Stimulated activated naive CD8-positive, alpha-beta T cell treated with anti-CD3 and anti-CD28 coated beads, Interleukin-15, amount 100 ng/mL, for 72 hours (primary cell): ENCODE measurements around the gene FKRP.

Experiments used
- ATAC-seq: fragments of 150-1000 bp; cut with Tn5 transposase; 2 replicates; pipeline ENCODE4 v1.10.0; 2021; ENCODE audit warnings: mild to moderate bottlenecking, moderate library complexity
- DNase-seq, 2 donors: peaks; one replicate each; pipeline ENCODE4 v3.0.0; 2021 to 2022
- H3K27ac Mint-ChIP-seq, 2 donors: one replicate each; pipeline ENCODE4 v1.8.0; 2022; ENCODE audit warnings: mild to moderate bottlenecking in 2 of 2, mixed read lengths in 2 of 2, moderate library complexity in 2 of 2
- H3K27me3 Mint-ChIP-seq: one replicate; pipeline ENCODE4 v1.8.0; 2022; ENCODE audit warnings: mixed read lengths
- H3K4me1 Mint-ChIP-seq: one replicate; pipeline ENCODE4 v1.8.0; 2022; ENCODE audit warnings: mild to moderate bottlenecking, mixed read lengths
- H3K4me3 Mint-ChIP-seq, 2 donors: one replicate each; pipeline ENCODE4 v1.8.0; 2022; ENCODE audit warnings: mild to moderate bottlenecking in 2 of 2, mixed read lengths in 2 of 2, moderate library complexity in 1 of 2
- H3K9me3 Mint-ChIP-seq, 2 donors: one replicate each; pipeline ENCODE4 v1.8.0; 2022; ENCODE audit warnings: mixed read lengths in 2 of 2

FKRP gene

GRCh38 chr19:46717034-46717715 is 28.7 kb upstream of the FKRP start, which contains the start of gene PRKD2:
Gene PRKD2 (minus strand): TSS chr19:46717114. CDS start chr19:46716370, 744 bp downstream.
- peaks cover 78% of the 10 kb centered on the region for H3K4me1 Mint-ChIP-seq
- DNase-seq = peak; percentile 85 to 87

GRCh38 chr19:46717716-46718143 is 28.1 kb upstream of the FKRP start:
- ATAC-seq = peak; percentile 56
- no peaks in the 10 kb centered on the region for H3K9me3 Mint-ChIP-seq
- no peaks in the 10 kb centered on the region for H3K27me3 Mint-ChIP-seq
- DNase-seq = no peak
- peak overlapping the region; percentile 95 to 98 for H3K4me3 Mint-ChIP-seq
- peak overlapping the region; percentile 69 to 84 for H3K27ac Mint-ChIP-seq
- peaks cover 79% of the 10 kb centered on the region for H3K4me1 Mint-ChIP-seq

More at GRCh38 chr19:46717034-46717715, 28.7 kb upstream of the FKRP start, which contains the start of gene PRKD2:
- peak; percentile 69 for ATAC-seq
- H3K27ac Mint-ChIP-seq = peak within 1 kb of the TSS; percentile 97 to 98
- peak within 1 kb of the TSS; percentile 95 to 98 for H3K4me3 Mint-ChIP-seq
- H3K27me3 Mint-ChIP-seq = no peaks in the 10 kb centered on the region
- H3K9me3 Mint-ChIP-seq = no peaks in the 10 kb centered on the region

GRCh38 chr19:46718157-46718933 is 27.5 kb upstream of the FKRP start:
- Mint-ChIP-seq H3K9me3 (no peaks in the 10 kb centered on the region), H3K27me3 (no peaks in the 10 kb centered on the region), H3K4me3 (peak overlapping the region; percentile 95 to 98), H3K27ac (peak overlapping the region; percentile 69 to 84), H3K4me1 (peaks cover 83% of the 10 kb centered on the region)
- ATAC-seq (peak; percentile 47), DNase-seq (peak; percentile 53 to 67)

- Mint-ChIP-seq H3K27ac (no peak overlapping the region), H3K27me3 (no peaks in the 10 kb centered on the region), H3K9me3 (no peaks in the 10 kb centered on the region), H3K4me3 (peak overlapping the region; percentile 95 to 98), H3K4me1 (peaks cover 81% of the 10 kb centered on the region)
- no peak for DNase-seq
- no peak for ATAC-seq
These were observed 26.8 kb upstream of the FKRP start for GRCh38 chr19:46718934-46719622.

- Mint-ChIP-seq H3K9me3 (no peaks in the 10 kb centered on the region), H3K4me3 (no peak overlapping the region), H3K27me3 (no peaks in the 10 kb centered on the region), H3K4me1 (peaks cover 82% of the 10 kb centered on the region), H3K27ac (peak overlapping the region in 1 of 2 donors; percentile 51)
- ATAC-seq (no peak), DNase-seq (no peak)
These were observed 26.0 kb upstream of the FKRP start for GRCh38 chr19:46719629-46720502.

- Mint-ChIP-seq H3K27ac (no peak overlapping the region), H3K4me3 (no peak overlapping the region), H3K27me3 (no peaks in the 10 kb centered on the region), H3K4me1 (peaks cover 75% of the 10 kb centered on the region), H3K9me3 (no peaks in the 10 kb centered on the region)
- ATAC-seq = no peak
- DNase-seq = no peak
These were observed 25.2 kb upstream of the FKRP start for GRCh38 chr19:46720503-46721239.

GRCh38 chr19:46721269-46722003 is 24.4 kb upstream of the FKRP start:
- no peaks in the 10 kb centered on the region for H3K27me3 Mint-ChIP-seq
- peaks cover 73% of the 10 kb centered on the region for H3K4me1 Mint-ChIP-seq
- ATAC-seq (no peak), DNase-seq (no peak)
- no peak overlapping the region for H3K27ac Mint-ChIP-seq
- no peaks in the 10 kb centered on the region for H3K9me3 Mint-ChIP-seq
- no peak overlapping the region for H3K4me3 Mint-ChIP-seq

GRCh38 chr19:46722004-46722380 is 23.9 kb upstream of the FKRP start:
- Mint-ChIP-seq H3K27me3 (no peaks in the 10 kb centered on the region), H3K4me1 (peaks cover 76% of the 10 kb centered on the region), H3K27ac (no peak overlapping the region), H3K9me3 (no peaks in the 10 kb centered on the region), H3K4me3 (no peak overlapping the region)
- DNase-seq = no peak
- ATAC-seq = no peak

- ATAC-seq (no peak), DNase-seq (no peak)
- peaks cover 79% of the 10 kb centered on the region for H3K4me1 Mint-ChIP-seq
- no peak overlapping the region for H3K27ac Mint-ChIP-seq
- H3K9me3 Mint-ChIP-seq = no peaks in the 10 kb centered on the region
- H3K27me3 Mint-ChIP-seq = no peaks in the 10 kb centered on the region
- no peak overlapping the region for H3K4me3 Mint-ChIP-seq
These were observed 23.3 kb upstream of the FKRP start for GRCh38 chr19:46722421-46723022.

GRCh38 chr19:46723023-46723461 is 22.8 kb upstream of the FKRP start:
- DNase-seq (no peak), ATAC-seq (no peak)
- no peaks in the 10 kb centered on the region for H3K27me3 Mint-ChIP-seq
- no peak overlapping the region for H3K27ac Mint-ChIP-seq
- no peak overlapping the region for H3K4me3 Mint-ChIP-seq
- H3K9me3 Mint-ChIP-seq = no peaks in the 10 kb centered on the region
- peaks cover 76% of the 10 kb centered on the region for H3K4me1 Mint-ChIP-seq

- no peak for DNase-seq
- no peak for ATAC-seq
These were observed 22.4 kb upstream of the FKRP start for GRCh38 chr19:46723471-46723870.

GRCh38 chr19:46724468-46724867 is 21.4 kb upstream of the FKRP start:
- H3K9me3 Mint-ChIP-seq = no peaks in the 10 kb centered on the region
- no peaks in the 10 kb centered on the region for H3K27me3 Mint-ChIP-seq
- peaks cover 74% of the 10 kb centered on the region for H3K4me1 Mint-ChIP-seq
- no peak for DNase-seq
- ATAC-seq = no peak
- peak overlapping the region in 1 of 2 donors; percentile 29 for H3K4me3 Mint-ChIP-seq
- no peak overlapping the region for H3K27ac Mint-ChIP-seq

More at GRCh38 chr19:46723471-46723870, 22.4 kb upstream of the FKRP start:
- Mint-ChIP-seq H3K27ac (no peak overlapping the region), H3K4me1 (peaks cover 74% of the 10 kb centered on the region), H3K27me3 (no peaks in the 10 kb centered on the region), H3K9me3 (no peaks in the 10 kb centered on the region), H3K4me3 (no peak overlapping the region)

- DNase-seq (no peak), ATAC-seq (no peak)
- Mint-ChIP-seq H3K4me3 (no peak overlapping the region), H3K27ac (no peak overlapping the region), H3K27me3 (no peaks in the 10 kb centered on the region), H3K4me1 (peaks cover 74% of the 10 kb centered on the region), H3K9me3 (no peaks in the 10 kb centered on the region)
These were observed 20.6 kb upstream of the FKRP start for GRCh38 chr19:46725036-46725820.
